Activated CD4-positive, alpha-beta T cell treated with anti-CD3 and anti-CD28 coated beads for 1 hour (primary cell): ENCODE measurements around the gene GRK1.

Experiments used
- DNase-seq: peaks from one replicate; pipeline ENCODE4 v3.0.0-alpha.2; 2020

GRK1 gene

GRCh38 chr13:113633485-113633873 is 33.5 kb upstream of the GRK1 start:
- DNase-seq, result no peak

- DNase-seq, result no peak
Observed at GRCh38 chr13:113634279-113635047, 32.6 kb upstream of the GRK1 start.

- DNase-seq, result no peak
Observed at GRCh38 chr13:113635048-113635420, 32.0 kb upstream of the GRK1 start.

- no peak for DNase-seq
Observed at GRCh38 chr13:113635709-113636108, 31.3 kb upstream of the GRK1 start.

- DNase-seq, result no peak
Observed at GRCh38 chr13:113636266-113636963, 30.6 kb upstream of the GRK1 start.

- no peak for DNase-seq
Observed at GRCh38 chr13:113637262-113638160, 29.5 kb upstream of the GRK1 start.

- no peak for DNase-seq
Observed at GRCh38 chr13:113638173-113638746, 28.8 kb upstream of the GRK1 start.

GRCh38 chr13:113638806-113639205 is 28.2 kb upstream of the GRK1 start:
- no peak for DNase-seq

- no peak for DNase-seq
Observed at GRCh38 chr13:113639616-113640262, 27.3 kb upstream of the GRK1 start.

- no peak for DNase-seq
Observed at GRCh38 chr13:113641426-113641825, 25.6 kb upstream of the GRK1 start.

- no peak for DNase-seq
Observed at GRCh38 chr13:113642563-113642962, 24.5 kb upstream of the GRK1 start.

- DNase-seq, result no peak
Observed at GRCh38 chr13:113643593-113643992, 23.4 kb upstream of the GRK1 start.

GRCh38 chr13:113644800-113645199 is 22.2 kb upstream of the GRK1 start:
- DNase-seq, result no peak

GRCh38 chr13:113645329-113645728 is 21.7 kb upstream of the GRK1 start:
- DNase-seq, result no peak

GRCh38 chr13:113646376-113646775 is 20.6 kb upstream of the GRK1 start:
- DNase-seq, result no peak

GRCh38 chr13:113646921-113647340 is 20.1 kb upstream of the GRK1 start:
- DNase-seq, result no peak

GRCh38 chr13:113647351-113648215 is 19.4 kb upstream of the GRK1 start:
- no peak for DNase-seq

GRCh38 chr13:113648216-113648610 is 18.8 kb upstream of the GRK1 start:
- no peak for DNase-seq

GRCh38 chr13:113649212-113649611 is 17.8 kb upstream of the GRK1 start:
- no peak for DNase-seq

GRCh38 chr13:113650275-113650674 is 16.7 kb upstream of the GRK1 start:
- DNase-seq, result no peak

GRCh38 chr13:113650731-113651148 is 16.3 kb upstream of the GRK1 start:
- DNase-seq, result no peak
